Left ventricle myocardium inferior (tissue), 1 donor: ENCODE measurements around the gene CTSA. TPM values are rescaled to one million over a fixed set of nuclear protein-coding genes. Genes with fewer than 3 reads are reported as not detected.

Experiments
- DNase-seq: peaks from one replicate; pipeline ENCODE4 v3.0.0-alpha.2; 2020
- H3K27ac ChIP-seq: fragments of 200-600 bp; replicated peaks from 2 replicates; pipeline ENCODE4 v1.8.0; 2021
- H3K27me3 ChIP-seq: fragments of 200-600 bp; 2 replicates; pipeline ENCODE4 v1.8.0; 2021; ENCODE audit warnings: low read depth
- H3K36me3 ChIP-seq: fragments of 200-600 bp; 2 replicates; pipeline ENCODE4 v1.8.0; 2021
- H3K4me1 ChIP-seq: fragments of 200-600 bp; 2 replicates; pipeline ENCODE4 v1.8.0; 2021
- H3K4me3 ChIP-seq: fragments of 200-600 bp; 2 replicates; pipeline ENCODE4 v1.8.0; 2021; ENCODE audit warnings: mild to moderate bottlenecking, moderate library complexity
- H3K9me3 ChIP-seq: fragments of 200-600 bp; replicated peaks from 2 replicates; pipeline ENCODE4 v1.8.0; 2021
- intact Hi-C: fragments of 100-400 bp; cut with micrococcal nuclease; formaldehyde crosslinking; loops from one replicate; pipeline ENCODE4 v1.11.0; 2022
- total RNA-seq: library from RNA; stranded (reverse); fragmentation: NEBNext Ultra II Directional; extraction: Animal tissue kit (Norgen Biotek cat#: 25700); gene quantifications from one replicate; pipeline ENCODE4 v1.2.1, GENCODE V29; 2021
- TF ChIP-seq, protein P1 (sequence below): fragments of 200-600 bp; IDR thresholded peaks from 2 replicates; pipeline ENCODE4 v1.8.0; 2021; ENCODE audit warnings: antibody characterized with exemption, mild to moderate bottlenecking, borderline replicate concordance
- donor health status: DM: no; HTN: yes; CAD: no; lungs with severe emphysema.

Gene CTSA
- total RNA-seq, 1 donor from 2014 or later: 116 TPM

DNA sequence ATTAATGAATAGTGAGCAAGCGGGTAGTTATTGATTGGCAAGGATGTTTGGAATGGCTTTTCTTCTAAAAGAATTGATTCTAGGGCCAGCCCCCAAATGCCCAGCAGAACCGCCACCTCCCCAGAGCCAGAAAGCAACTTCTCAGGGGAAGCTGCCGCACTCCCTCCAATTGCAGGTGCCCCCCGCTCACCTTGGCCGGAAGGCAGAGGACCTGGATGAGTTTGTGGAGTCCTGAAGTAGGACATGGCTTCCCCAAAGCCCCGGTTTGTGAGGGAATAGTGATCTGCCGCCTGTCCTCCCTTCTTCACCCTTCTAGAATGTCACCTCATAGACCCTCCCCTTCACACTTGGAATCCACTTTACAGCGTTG is 3.8 kb upstream of the CTSA start, which contains the start of gene SPATA25:
Gene SPATA25, minus strand, starts transcription at position 277 of the 370 bp plus-strand sequence. Its CDS starts 32 bp downstream, at position 245.
- no peak for DNase-seq
- TF ChIP-seq, protein P1, sequence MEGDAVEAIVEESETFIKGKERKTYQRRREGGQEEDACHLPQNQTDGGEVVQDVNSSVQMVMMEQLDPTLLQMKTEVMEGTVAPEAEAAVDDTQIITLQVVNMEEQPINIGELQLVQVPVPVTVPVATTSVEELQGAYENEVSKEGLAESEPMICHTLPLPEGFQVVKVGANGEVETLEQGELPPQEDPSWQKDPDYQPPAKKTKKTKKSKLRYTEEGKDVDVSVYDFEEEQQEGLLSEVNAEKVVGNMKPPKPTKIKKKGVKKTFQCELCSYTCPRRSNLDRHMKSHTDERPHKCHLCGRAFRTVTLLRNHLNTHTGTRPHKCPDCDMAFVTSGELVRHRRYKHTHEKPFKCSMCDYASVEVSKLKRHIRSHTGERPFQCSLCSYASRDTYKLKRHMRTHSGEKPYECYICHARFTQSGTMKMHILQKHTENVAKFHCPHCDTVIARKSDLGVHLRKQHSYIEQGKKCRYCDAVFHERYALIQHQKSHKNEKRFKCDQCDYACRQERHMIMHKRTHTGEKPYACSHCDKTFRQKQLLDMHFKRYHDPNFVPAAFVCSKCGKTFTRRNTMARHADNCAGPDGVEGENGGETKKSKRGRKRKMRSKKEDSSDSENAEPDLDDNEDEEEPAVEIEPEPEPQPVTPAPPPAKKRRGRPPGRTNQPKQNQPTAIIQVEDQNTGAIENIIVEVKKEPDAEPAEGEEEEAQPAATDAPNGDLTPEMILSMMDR: no peak
- H3K9me3 ChIP-seq: no peaks in the 10 kb centered on the region
- no peak within 1 kb of the TSS for H3K4me3 ChIP-seq
- peaks cover 39% of the 10 kb centered on the region for H3K36me3 ChIP-seq
- intact Hi-C loops: no loop called here
- H3K4me1 ChIP-seq: peaks cover 57% of the 10 kb centered on the region
- no peaks in the 10 kb centered on the region for H3K27me3 ChIP-seq
- no peak within 1 kb of the TSS for H3K27ac ChIP-seq

DNA sequence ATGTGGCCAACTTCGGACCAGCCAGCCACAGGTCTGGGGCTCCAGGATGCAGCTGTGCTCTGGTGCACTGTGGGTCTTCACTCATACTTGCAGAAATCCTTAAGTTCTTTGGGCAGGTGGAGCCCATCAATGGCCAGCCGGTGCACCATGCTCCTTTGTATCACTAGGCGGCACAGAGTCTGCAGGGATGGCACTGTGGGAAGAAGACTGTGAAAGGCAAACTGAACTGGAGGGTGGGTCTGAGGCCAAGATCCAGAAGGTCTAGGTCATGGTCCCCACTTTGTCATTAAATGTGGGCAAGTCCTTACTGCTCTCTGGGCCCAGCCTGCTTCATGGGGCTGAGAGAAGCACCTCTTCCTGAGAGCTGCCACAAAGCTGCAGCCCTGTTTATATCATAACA is 2.5 kb upstream of the CTSA start:
- Histone ChIP-seq H3K4me1 (peaks cover 59% of the 10 kb centered on the region), H3K27ac (no peak overlapping the region), H3K4me3 (no peak overlapping the region), H3K9me3 (no peaks in the 10 kb centered on the region), H3K36me3 (peaks cover 40% of the 10 kb centered on the region), H3K27me3 (no peaks in the 10 kb centered on the region)
- TF ChIP-seq, protein P1: no peak
- intact Hi-C loops: no loop called here
- no peak for DNase-seq

DNA sequence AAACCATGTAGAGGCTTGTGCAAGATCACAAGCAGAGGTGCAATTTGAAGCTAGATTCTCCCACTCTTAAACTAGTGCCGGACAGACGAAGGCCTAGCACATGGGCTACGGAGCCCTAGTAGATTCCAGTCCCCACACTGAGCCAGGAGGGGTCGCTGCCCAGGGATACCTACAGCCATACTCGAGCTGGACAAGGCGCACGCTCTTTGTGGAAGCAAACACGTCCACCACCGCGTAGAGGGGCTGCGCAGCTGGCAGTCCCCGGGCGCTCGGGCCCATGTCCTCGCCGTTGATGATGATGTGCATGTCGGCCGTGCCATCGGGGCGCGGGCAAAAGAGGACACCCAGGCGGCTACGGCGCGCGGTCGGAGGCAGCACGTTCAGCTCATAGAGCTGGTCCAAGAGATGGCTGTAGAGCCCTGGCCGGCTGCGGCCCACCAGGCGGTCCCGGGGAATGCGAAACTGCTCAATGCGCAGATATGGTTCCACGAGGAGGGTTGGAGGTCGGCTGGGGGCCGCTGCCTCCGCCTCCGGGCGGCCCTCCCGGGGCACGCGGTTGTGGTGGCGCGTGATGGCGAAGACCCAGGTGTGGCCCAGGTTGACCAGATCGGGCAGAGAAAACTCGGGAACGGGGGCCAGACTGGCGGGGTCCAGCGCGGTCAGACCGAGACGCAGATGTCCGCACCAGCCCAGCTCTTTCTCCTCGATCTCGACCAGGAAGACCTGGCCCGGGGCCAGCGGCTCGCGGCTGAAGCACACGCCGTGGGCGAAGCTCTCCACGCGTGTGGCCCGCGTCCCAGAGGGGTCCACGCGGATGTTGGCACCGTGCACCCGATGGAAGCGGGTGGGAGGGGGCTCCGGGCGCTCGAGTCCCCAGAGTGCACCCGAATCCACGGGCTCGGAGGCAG is 804 bp upstream of the CTSA start:
- peak; percentile 85 for DNase-seq
- peaks cover 51% of the 10 kb centered on the region for H3K4me1 ChIP-seq
- H3K4me3 ChIP-seq: peak overlapping the region; percentile 83
- H3K27ac ChIP-seq: peak overlapping the region; percentile 94
- H3K9me3 ChIP-seq: no peaks in the 10 kb centered on the region
- intact Hi-C loops: loop anchor here (5.0 kb wide), 1 partner anchor 42 kb away; the partner anchor contains the start of gene PCIF1
- peaks cover 54% of the 10 kb centered on the region for H3K36me3 ChIP-seq
- TF ChIP-seq, protein P1: peak; percentile 77
- H3K27me3 ChIP-seq: no peaks in the 10 kb centered on the region

DNA sequence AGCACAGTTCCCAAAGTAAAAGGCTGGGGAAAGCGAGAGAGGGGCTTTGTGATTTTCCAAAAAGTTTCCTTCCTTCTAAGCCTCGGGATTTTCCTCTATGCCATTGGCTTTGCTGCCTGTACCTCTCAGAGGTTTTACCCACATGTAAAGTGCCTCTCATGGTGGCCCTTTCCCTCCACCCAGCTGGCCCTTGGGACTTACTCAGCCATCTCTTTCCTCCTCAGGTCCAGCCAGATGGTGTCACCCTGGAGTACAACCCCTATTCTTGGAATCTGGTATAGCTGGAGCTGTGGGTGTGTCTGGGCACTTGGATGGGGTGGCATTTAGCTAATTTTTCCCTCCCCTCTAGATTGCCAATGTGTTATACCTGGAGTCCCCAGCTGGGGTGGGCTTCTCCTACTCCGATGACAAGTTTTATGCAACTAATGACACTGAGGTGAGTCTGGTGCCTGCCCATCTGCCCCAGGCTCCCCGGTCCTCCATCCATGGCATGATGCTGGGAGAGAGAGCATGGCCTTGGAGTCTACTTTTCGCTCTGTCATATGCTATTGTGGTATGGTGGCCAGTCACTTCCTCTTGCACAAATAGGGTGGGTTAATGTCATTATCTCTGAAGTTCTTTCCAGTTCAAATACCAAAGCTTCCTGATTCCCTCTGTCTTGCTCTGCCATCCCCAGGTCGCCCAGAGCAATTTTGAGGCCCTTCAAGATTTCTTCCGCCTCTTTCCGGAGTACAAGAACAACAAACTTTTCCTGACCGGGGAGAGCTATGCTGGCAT is 1.1 kb downstream of the CTSA start:
- Histone ChIP-seq H3K27me3 (no peaks in the 10 kb centered on the region), H3K36me3 (peaks cover 57% of the 10 kb centered on the region), H3K9me3 (no peaks in the 10 kb centered on the region), H3K27ac (peak overlapping the region; percentile 94), H3K4me1 (peaks cover 50% of the 10 kb centered on the region), H3K4me3 (peak overlapping the region; percentile 83)
- no peak for DNase-seq
- intact Hi-C loops: loop anchor here (5.0 kb wide), 1 partner anchor 40 kb away; the partner anchor contains the start of gene PCIF1
- TF ChIP-seq, protein P1: peak; percentile 7

DNA sequence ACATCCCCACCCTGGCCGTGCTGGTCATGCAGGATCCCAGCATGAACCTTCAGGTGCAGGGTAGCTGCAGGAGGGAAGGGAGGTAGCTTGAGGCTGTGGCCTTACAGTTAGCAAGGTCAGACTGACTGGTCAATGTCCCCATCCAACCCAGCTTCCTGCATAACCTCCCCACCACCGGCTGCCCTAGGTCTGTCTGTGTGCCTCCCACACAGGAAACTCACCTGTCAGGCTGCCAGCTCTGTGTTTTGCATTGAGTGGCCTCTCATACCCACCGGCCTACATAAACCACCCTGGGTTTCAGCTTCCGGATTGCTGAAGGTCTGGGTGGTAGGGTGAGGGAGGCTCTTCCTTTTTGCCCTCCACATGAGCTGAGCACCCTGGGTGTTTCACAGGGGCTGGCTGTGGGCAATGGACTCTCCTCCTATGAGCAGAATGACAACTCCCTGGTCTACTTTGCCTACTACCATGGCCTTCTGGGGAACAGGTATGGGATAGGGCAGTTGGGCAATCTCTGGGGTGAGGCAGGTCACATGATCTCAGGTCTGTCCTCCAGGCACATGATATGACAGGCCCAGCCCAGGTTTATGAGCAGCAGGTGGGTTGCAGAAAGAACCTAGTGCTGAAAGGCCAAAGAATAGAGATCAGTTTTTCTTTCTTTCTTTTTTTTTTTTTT is 1.8 kb downstream of the CTSA start:
- H3K36me3 ChIP-seq: peaks cover 62% of the 10 kb centered on the region
- intact Hi-C loops: loop anchor here (5.0 kb wide), 1 partner anchor 39 kb away; the partner anchor contains the start of gene PCIF1

More for the DNA sequence above, 1.8 kb downstream of the CTSA start:
- H3K27ac ChIP-seq: no peak overlapping the region
- H3K4me1 ChIP-seq: peaks cover 50% of the 10 kb centered on the region
- TF ChIP-seq, protein P1: no peak
- DNase-seq: no peak
- no peaks in the 10 kb centered on the region for H3K27me3 ChIP-seq
- H3K9me3 ChIP-seq: no peaks in the 10 kb centered on the region
- peak overlapping the region; percentile 83 for H3K4me3 ChIP-seq
